Panc1 (cell line): Measurements from ENCODE around the gene CFAP299.

Experiments used
- CTCF ChIP-seq: fragments of 450-650 bp; IDR thresholded peaks from 2 replicates; pipeline ENCODE4 v1.5.1; 2017; ENCODE audit warnings: mild to moderate bottlenecking
- POLR2AphosphoS5 ChIP-seq: IDR thresholded peaks from 2 replicates; pipeline ENCODE4 v1.6.1; 2012; ENCODE audit warnings: mild to moderate bottlenecking, low read depth, low read length, moderate library complexity
- REST ChIP-seq, 2 experiments: IDR thresholded peaks; 2 replicates each; pipeline ENCODE4 v1.6.1; 2011 to 2012; ENCODE audit warnings: low read depth in 2 of 2, control low read depth in 1 of 2, low read length in 1 of 2, mild to moderate bottlenecking in 1 of 2, moderate library complexity in 1 of 2; ENCODE audit not compliant: insufficient read depth in 1 of 2
- SIN3A ChIP-seq: IDR thresholded peaks from 2 replicates; pipeline ENCODE4 v1.6.1; 2012; ENCODE audit warnings: low read depth, mild to moderate bottlenecking, low read length, moderate library complexity, borderline replicate concordance; ENCODE audit not compliant: insufficient read depth

- TF ChIP-seq SIN3A (no peak), CTCF (no peak), REST (IDR thresholded peaks at IDR 0.05; ENCODE audit: insufficient read depth in 1 of 2, low read depth in 2 of 2, low read length in 1 of 2) (no peak), POLR2AphosphoS5 (no peak)
Measured at GRCh38 chr4:80462621-80463091, 127.1 kb downstream of the CFAP299 start.
